ENCODE measurements around the gene HAX1.

The HAX1 gene

GRCh38 chr1:154272217-154272998 lies at the start of gene HAX1 (continued):
- TF ChIP-seq ZNF280D (tag by site-specific recombination; IDR thresholded peaks at IDR 0.05), result no peak
- TF ChIP-seq ZNF2 (tag by site-specific recombination; IDR thresholded peaks at IDR 0.05), result 0 out of 2 replicates have a peak, but pooled peaks have one; percentile 68
- no peak for TF ChIP-seq ZNF18 (tag by site-specific recombination; IDR thresholded peaks at IDR 0.05)
- TF ChIP-seq ELK4 (IDR thresholded peaks at IDR 0.05; ENCODE audit: borderline replicate concordance, low read depth, low read length), result no peak
- TF ChIP-seq ZNF341 (tag by site-specific recombination; IDR thresholded peaks at IDR 0.05; ENCODE audit: low read depth), result no peak
- no peak for TF ChIP-seq MYNN (tag by site-specific recombination; IDR thresholded peaks at IDR 0.05; ENCODE audit: borderline replicate concordance)
- no peak for TF ChIP-seq BCL11B (tag by site-specific recombination; IDR thresholded peaks at IDR 0.05; ENCODE audit: low read depth)
- no peak for TF ChIP-seq ZNF530 (tag by site-specific recombination; IDR thresholded peaks at IDR 0.05; ENCODE audit: low read depth)
- TF ChIP-seq KLF10 (tag by site-specific recombination; IDR thresholded peaks at IDR 0.05), result peak; percentile 72
- TF ChIP-seq ZNF416 (tag by site-specific recombination; IDR thresholded peaks at IDR 0.05), result no peak
- peak; percentile 33; the same call in 1 of the 2 replicates for TF ChIP-seq ZIC2 (tag by site-specific recombination; IDR thresholded peaks at IDR 0.05)
- TF ChIP-seq ZNF48 (tag by site-specific recombination; IDR thresholded peaks at IDR 0.05), result no peak
- TF ChIP-seq KLF17 (tag by site-specific recombination; IDR thresholded peaks at IDR 0.05), result peak; percentile 51; the same call in 1 of the 2 replicates
- TF ChIP-seq ZNF146 (tag by site-specific recombination; IDR thresholded peaks at IDR 0.05), result no peak
- TF ChIP-seq ATF2 (tag by site-specific recombination; IDR thresholded peaks at IDR 0.05; ENCODE audit: low read depth), result no peak
- peak; percentile 44; the same call in 1 of the 2 replicates for TF ChIP-seq PBX3 (CRISPR knock-in tag; IDR thresholded peaks at IDR 0.05)
- TF ChIP-seq ZNF354C (tag by site-specific recombination; IDR thresholded peaks at IDR 0.05; ENCODE audit: borderline replicate concordance, low read depth), result no peak
- TF ChIP-seq ZNF202 (tag by site-specific recombination; IDR thresholded peaks at IDR 0.05; ENCODE audit: borderline replicate concordance), result no peak
- no peak for TF ChIP-seq ZNF211 (tag by site-specific recombination; IDR thresholded peaks at IDR 0.05; ENCODE audit: low read depth)
- no peak for TF ChIP-seq RBAK (tag by site-specific recombination; IDR thresholded peaks at IDR 0.05)
- TF ChIP-seq IKZF3 (tag by site-specific recombination; IDR thresholded peaks at IDR 0.05), result no peak
- TF ChIP-seq YY2 (tag by site-specific recombination; IDR thresholded peaks at IDR 0.05), result no peak; the same call in 1 of the 2 replicates
- peak; percentile 59; the same call in 1 of the 2 replicates for TF ChIP-seq ZNF24 (tag by site-specific recombination; IDR thresholded peaks at IDR 0.05)
- TF ChIP-seq ZNF426 (tag by site-specific recombination; IDR thresholded peaks at IDR 0.05), result no peak
- no peak for TF ChIP-seq ZNF658 (tag by site-specific recombination; IDR thresholded peaks at IDR 0.05)
- TF ChIP-seq ZNF138 (tag by site-specific recombination; IDR thresholded peaks at IDR 0.05; ENCODE audit: borderline replicate concordance), result no peak
- no peak for TF ChIP-seq ZNF777 (tag by site-specific recombination; IDR thresholded peaks at IDR 0.05; ENCODE audit: borderline replicate concordance)
- TF ChIP-seq ZNF174 (tag by site-specific recombination; IDR thresholded peaks at IDR 0.05), result no peak

Measured in HEK293 (cell line).